Neutrophil (primary cell): Measurements from ENCODE around the gene TMEM236.

ENCODE experiments used
- H3K27ac ChIP-seq: fragments of 200-600 bp; sonication (generic); 2 replicates; pipeline ENCODE4 v1.5.1; 2016; ENCODE audit warnings: mild to moderate bottlenecking, moderate library complexity
- H3K27me3 ChIP-seq: fragments of 200-600 bp; sonication (generic); 2 replicates; pipeline ENCODE4 v1.6.0; 2016; ENCODE audit warnings: mild to moderate bottlenecking
- H3K36me3 ChIP-seq: fragments of 200-600 bp; sonication (generic); 2 replicates; pipeline ENCODE4 v1.5.1; 2017
- H3K4me1 ChIP-seq, 2 experiments: fragments of 200-600 bp in 1 of 2; sonication (generic) in 1 of 2; 1 replicate in 1 of 2; 2 replicates in 1 of 2; pipeline versions ENCODE4 v1.5.1 to v1.6.1; 2013 to 2016; ENCODE audit warnings: low read depth in 1 of 2, low read length in 1 of 2, mild to moderate bottlenecking in 1 of 2, moderate library complexity in 1 of 2; ENCODE audit not compliant: control insufficient read depth in 1 of 2, insufficient read depth in 1 of 2
- H3K4me3 ChIP-seq, 2 experiments: fragments of 200-600 bp in 1 of 2; sonication (generic) in 1 of 2; 1 replicate in 1 of 2; 2 replicates in 1 of 2; pipeline ENCODE4 v1.5.1; 2013 to 2016; ENCODE audit warnings: low read depth in 1 of 2, low read length in 1 of 2, mild to moderate bottlenecking in 1 of 2, moderate library complexity in 1 of 2
- H3K9me3 ChIP-seq: fragments of 200-600 bp; sonication (generic); 2 replicates; pipeline ENCODE4 v1.5.1; 2016
- TF ChIP-seq, protein P1 (sequence below): fragments of 200-600 bp; sonication (generic); IDR thresholded peaks from 2 replicates; pipeline ENCODE4 v1.5.1; 2016; ENCODE audit warnings: antibody characterized with exemption

The TMEM236 gene

DNA sequence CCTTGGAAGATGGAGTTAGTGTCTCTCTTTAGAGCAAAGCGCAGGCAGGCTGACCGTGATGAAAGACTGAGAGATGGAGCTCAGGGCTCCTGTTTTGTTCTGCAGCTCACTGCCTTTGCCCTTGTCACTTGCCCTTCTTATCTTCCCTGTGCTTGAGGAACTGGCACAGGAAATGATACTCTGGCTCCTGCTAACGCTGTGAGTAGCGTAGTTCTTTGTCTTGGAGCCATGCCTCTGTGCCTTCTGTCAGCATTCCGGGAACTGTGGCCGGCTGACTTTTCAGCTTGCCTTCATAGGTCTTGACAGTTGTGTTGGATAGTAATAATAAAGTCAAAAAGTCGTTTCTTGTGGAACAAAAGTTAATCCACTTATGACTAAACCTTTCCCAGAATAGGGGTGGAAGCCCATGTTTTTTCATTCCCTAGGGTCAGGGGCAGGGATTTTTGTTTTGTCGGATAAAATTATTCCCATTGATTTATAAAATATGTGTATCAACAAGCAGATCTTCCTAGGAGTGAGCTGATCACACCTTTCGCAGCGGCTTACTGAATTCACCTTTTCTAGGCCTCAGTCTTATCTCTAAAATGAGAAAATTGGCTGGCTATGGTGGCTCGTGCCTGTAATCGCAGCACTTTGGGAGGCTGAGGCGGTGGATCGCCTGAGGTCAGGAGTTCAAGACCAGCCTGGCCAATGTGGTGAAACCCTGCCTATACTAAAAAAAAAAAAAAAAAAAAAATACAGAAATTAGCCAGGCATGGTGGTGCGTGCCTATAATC lies 16.6 kb upstream of the TMEM236 start:
- Histone ChIP-seq H3K4me1 (no peaks in the 10 kb centered on the region), H3K36me3 (no peaks in the 10 kb centered on the region), H3K27ac (no peak overlapping the region), H3K27me3 (no peaks in the 10 kb centered on the region), H3K4me3 (no peak overlapping the region), H3K9me3 (no peaks in the 10 kb centered on the region)
- TF ChIP-seq, protein P1, sequence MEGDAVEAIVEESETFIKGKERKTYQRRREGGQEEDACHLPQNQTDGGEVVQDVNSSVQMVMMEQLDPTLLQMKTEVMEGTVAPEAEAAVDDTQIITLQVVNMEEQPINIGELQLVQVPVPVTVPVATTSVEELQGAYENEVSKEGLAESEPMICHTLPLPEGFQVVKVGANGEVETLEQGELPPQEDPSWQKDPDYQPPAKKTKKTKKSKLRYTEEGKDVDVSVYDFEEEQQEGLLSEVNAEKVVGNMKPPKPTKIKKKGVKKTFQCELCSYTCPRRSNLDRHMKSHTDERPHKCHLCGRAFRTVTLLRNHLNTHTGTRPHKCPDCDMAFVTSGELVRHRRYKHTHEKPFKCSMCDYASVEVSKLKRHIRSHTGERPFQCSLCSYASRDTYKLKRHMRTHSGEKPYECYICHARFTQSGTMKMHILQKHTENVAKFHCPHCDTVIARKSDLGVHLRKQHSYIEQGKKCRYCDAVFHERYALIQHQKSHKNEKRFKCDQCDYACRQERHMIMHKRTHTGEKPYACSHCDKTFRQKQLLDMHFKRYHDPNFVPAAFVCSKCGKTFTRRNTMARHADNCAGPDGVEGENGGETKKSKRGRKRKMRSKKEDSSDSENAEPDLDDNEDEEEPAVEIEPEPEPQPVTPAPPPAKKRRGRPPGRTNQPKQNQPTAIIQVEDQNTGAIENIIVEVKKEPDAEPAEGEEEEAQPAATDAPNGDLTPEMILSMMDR = no peak

DNA sequence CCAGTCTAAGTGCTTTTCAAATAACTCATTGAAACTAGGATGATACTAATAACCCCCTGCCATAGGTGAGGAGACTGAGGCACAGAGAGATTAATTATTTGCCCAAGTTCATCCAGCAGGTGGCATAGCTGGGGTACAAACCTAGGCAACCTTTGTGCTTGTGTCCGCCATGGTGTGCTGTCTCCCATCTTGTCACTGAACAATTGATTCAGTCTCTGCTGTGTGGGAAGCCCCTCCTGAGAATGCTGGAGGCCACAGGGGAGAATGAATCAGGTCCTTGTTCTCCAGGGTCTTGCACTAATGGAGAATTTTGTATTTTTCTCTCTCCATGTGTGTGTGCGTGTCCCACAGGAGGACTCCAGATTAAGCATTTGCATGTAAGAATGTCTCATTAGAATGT lies 15.8 kb upstream of the TMEM236 start:
- Histone ChIP-seq H3K9me3 (no peaks in the 10 kb centered on the region), H3K27me3 (no peaks in the 10 kb centered on the region), H3K4me1 (no peaks in the 10 kb centered on the region), H3K27ac (no peak overlapping the region), H3K36me3 (no peaks in the 10 kb centered on the region), H3K4me3 (no peak overlapping the region)
- TF ChIP-seq, protein P1 = no peak

DNA sequence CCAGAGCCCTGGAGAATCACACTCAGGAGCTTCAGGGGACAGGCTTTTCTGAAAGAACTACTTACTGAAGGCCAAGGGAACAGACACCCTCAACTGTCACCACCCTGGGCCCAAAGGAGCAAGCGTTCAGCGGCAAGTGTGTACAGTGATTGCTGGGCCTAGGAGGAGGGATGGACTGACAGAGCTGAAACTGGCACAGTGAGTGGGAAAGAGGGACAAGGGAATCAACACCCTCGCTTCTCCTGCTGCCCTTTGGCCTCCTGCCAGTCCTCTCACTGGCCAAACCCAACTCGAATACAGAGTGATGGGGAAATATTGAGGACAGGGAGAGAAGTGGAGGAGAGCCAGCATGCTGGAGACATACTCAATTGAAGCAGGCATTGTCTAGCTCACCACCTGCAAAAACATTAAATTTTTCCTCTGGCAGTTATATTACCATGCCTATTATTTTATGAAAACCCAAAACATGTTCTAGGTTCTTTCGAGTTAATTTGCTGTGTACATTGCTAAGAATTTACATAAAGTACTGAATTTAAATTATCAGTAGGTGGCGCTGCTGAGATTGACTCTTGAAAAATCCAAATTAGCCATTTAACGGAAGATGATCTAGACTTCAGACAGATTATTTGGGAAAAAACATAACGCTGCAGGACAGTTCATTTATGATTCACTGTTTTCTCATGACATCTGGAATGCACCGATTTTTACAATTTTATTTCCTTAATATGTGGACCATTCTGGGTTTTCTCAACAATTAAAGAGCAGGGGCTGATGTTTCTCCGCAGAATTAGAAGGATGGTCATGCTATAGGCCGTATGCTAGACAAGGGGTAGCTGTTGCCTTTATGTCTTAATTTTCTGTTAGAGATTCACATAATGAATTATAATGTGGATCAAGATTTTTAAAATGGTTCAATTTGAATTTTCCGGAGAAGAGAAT lies 14.7 kb upstream of the TMEM236 start:
- TF ChIP-seq, protein P1 = no peak
- H3K27ac ChIP-seq = no peak overlapping the region
- H3K4me1 ChIP-seq = no peaks in the 10 kb centered on the region
- H3K27me3 ChIP-seq = no peaks in the 10 kb centered on the region
- no peaks in the 10 kb centered on the region for H3K9me3 ChIP-seq
- no peak overlapping the region for H3K4me3 ChIP-seq
- no peaks in the 10 kb centered on the region for H3K36me3 ChIP-seq

DNA sequence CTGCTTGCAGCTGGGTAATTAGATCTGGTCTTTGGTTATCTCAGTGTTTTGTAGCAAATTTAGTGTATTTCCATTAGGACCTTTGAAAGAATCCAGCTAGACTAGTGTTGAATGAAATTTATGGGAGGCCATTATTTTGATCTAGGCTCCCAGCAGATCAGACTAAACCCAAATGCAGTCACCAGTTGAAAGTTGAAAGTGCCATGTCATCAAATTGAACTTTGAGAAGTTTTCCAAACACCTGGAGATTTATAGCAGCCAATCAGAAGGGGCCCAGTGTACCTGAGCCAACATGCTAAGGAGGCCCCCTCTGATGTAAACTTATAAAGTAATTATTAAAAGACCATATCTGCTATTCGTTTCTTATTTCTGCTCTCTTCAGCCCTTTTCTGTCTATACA lies 11.3 kb upstream of the TMEM236 start:
- peaks cover 6 to 16% of the 10 kb centered on the region in 2 experiments for H3K4me1 ChIP-seq
- no peak overlapping the region for H3K4me3 ChIP-seq
- no peaks in the 10 kb centered on the region for H3K36me3 ChIP-seq
- TF ChIP-seq, protein P1 = no peak
- H3K27me3 ChIP-seq = no peaks in the 10 kb centered on the region
- no peak overlapping the region for H3K27ac ChIP-seq
- no peaks in the 10 kb centered on the region for H3K9me3 ChIP-seq

DNA sequence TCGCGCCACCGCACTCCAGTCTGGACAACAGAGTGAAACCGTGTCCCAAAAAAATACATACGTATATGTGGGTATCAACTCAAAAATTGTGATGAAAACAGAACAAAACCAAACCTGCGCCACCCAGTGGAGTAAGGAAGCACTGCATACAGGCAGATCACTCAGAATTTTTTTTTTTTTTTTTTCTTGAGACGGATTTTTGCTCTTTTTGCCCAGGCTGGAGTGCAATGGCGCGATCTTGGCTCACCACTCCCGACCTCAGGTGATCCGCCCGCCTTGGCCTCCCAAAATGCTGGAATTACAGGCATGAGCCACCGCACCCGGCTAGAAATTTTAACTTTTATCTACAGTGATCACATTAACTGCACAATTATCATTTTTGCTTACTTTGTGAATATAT lies 9.1 kb upstream of the TMEM236 start:
- Histone ChIP-seq H3K4me1 (peaks cover 6 to 16% of the 10 kb centered on the region in 2 experiments), H3K27ac (no peak overlapping the region), H3K27me3 (no peaks in the 10 kb centered on the region), H3K36me3 (no peaks in the 10 kb centered on the region), H3K9me3 (no peaks in the 10 kb centered on the region), H3K4me3 (no peak overlapping the region)
- TF ChIP-seq, protein P1 = peak; percentile 71
